Ascending aorta (tissue), 2 donors: ENCODE data around the gene SRPK2. TPM values are rescaled to one million over a fixed set of nuclear protein-coding genes. Genes with fewer than 3 reads are reported as not detected.

Experiments
- DNase-seq, 2 donors: peaks; one replicate each; pipeline ENCODE4 v3.0.0-alpha.2; 2019; ENCODE audit warnings: low spot score in 2 of 2
- H3K27ac ChIP-seq, 2 donors: fragments of 200-600 bp; sonication (generic); one replicate each; pipeline ENCODE4 v1.5.1; 2016 to 2017; ENCODE audit warnings: mild to moderate bottlenecking in 1 of 2
- H3K27me3 ChIP-seq: fragments of 200-600 bp; sonication (generic); one replicate; pipeline ENCODE4 v1.5.1; 2017
- H3K36me3 ChIP-seq, 2 donors: fragments of 200-600 bp; sonication (generic); one replicate each; pipeline ENCODE4 v1.5.1; 2016
- H3K4me1 ChIP-seq, 2 donors: fragments of 200-600 bp; sonication (generic); one replicate each; pipeline ENCODE4 v1.5.1; 2016 to 2017; ENCODE audit warnings: mild to moderate bottlenecking in 1 of 2
- H3K4me3 ChIP-seq, 2 donors: fragments of 200-600 bp; sonication (generic); one replicate each; pipeline ENCODE4 v1.5.1; 2016 to 2017; ENCODE audit warnings: mild to moderate bottlenecking in 1 of 2
- H3K9me3 ChIP-seq, 2 donors: fragments of 200-600 bp; sonication (generic); one replicate each; pipeline ENCODE4 v1.5.1; 2016
- CTCF ChIP-seq, 3 experiments: fragments of 200-600 bp in 2 of 3; fragments of 450-650 bp in 1 of 3; sonication (generic) in 2 of 3; IDR thresholded peaks; one replicate each; pipeline ENCODE4 v1.5.1; 2016 to 2019; ENCODE audit warnings: antibody characterized with exemption in 3 of 3, mild to moderate bottlenecking in 1 of 3, moderate library complexity in 1 of 3
- intact Hi-C: fragments of 100-400 bp; cut with DNase I; formaldehyde crosslinking; loops from one replicate; pipeline ENCODE4 v1.15.1; 2023
- total RNA-seq: library from RNA; depleted of rRNA; stranded (reverse); fragments of >200 nt; gene quantifications from one replicate; pipeline ENCODE4 v1.1.0, GENCODE V29; 2016

Gene SRPK2
- total RNA-seq, 1 donor from 2014 or later = 26.2 TPM

- no peaks in the 10 kb centered on the region for H3K36me3 ChIP-seq
- intact Hi-C loops = no loop called here
- H3K27ac ChIP-seq = no peak overlapping the region
- no peaks in the 10 kb centered on the region for H3K4me1 ChIP-seq
- no peaks in the 10 kb centered on the region for H3K9me3 ChIP-seq
- no peak overlapping the region for H3K4me3 ChIP-seq
- TF ChIP-seq CTCF (IDR thresholded peaks at IDR 0.05) = no peak
- no peak for DNase-seq
- H3K27me3 ChIP-seq = no peaks in the 10 kb centered on the region
Observed at GRCh38 chr7:105285118-105285874, 103.4 kb downstream of the SRPK2 start.

GRCh38 chr7:105284014-105284413 is 104.7 kb downstream of the SRPK2 start:
- no peak overlapping the region for H3K27ac ChIP-seq
- H3K27me3 ChIP-seq = no peaks in the 10 kb centered on the region
- no peaks in the 10 kb centered on the region for H3K9me3 ChIP-seq
- intact Hi-C loops = no loop called here
- no peak overlapping the region for H3K4me3 ChIP-seq
- H3K36me3 ChIP-seq = no peaks in the 10 kb centered on the region
- no peak for TF ChIP-seq CTCF (IDR thresholded peaks at IDR 0.05)
- DNase-seq = no peak
- peaks cover 0 to 6% of the 10 kb centered on the region in 2 donors for H3K4me1 ChIP-seq

GRCh38 chr7:105281966-105282365 is 106.8 kb downstream of the SRPK2 start:
- H3K36me3 ChIP-seq = no peaks in the 10 kb centered on the region
- DNase-seq = no peak
- H3K4me3 ChIP-seq = no peak overlapping the region
- no peak overlapping the region for H3K27ac ChIP-seq
- intact Hi-C loops = no loop called here
- no peaks in the 10 kb centered on the region for H3K27me3 ChIP-seq
- no peak for TF ChIP-seq CTCF (IDR thresholded peaks at IDR 0.05)
- H3K4me1 ChIP-seq = peaks cover 0 to 11% of the 10 kb centered on the region in 2 donors
- H3K9me3 ChIP-seq = no peaks in the 10 kb centered on the region

- Histone ChIP-seq H3K4me1 (peaks cover 0 to 11% of the 10 kb centered on the region in 2 donors), H3K27me3 (no peaks in the 10 kb centered on the region), H3K4me3 (no peak overlapping the region), H3K27ac (no peak overlapping the region), H3K36me3 (no peaks in the 10 kb centered on the region), H3K9me3 (no peaks in the 10 kb centered on the region)
- intact Hi-C loops = no loop called here
- no peak for DNase-seq
- TF ChIP-seq CTCF (IDR thresholded peaks at IDR 0.05) = no peak
Observed at GRCh38 chr7:105279688-105280007, 109.1 kb downstream of the SRPK2 start.

- Histone ChIP-seq H3K4me1 (peaks cover 0 to 11% of the 10 kb centered on the region in 2 donors), H3K27me3 (no peaks in the 10 kb centered on the region), H3K36me3 (no peaks in the 10 kb centered on the region), H3K9me3 (no peaks in the 10 kb centered on the region), H3K4me3 (no peak overlapping the region), H3K27ac (no peak overlapping the region)
- intact Hi-C loops = no loop called here
- DNase-seq = no peak
- TF ChIP-seq CTCF (IDR thresholded peaks at IDR 0.05) = no peak
Observed at GRCh38 chr7:105278973-105279687, 109.6 kb downstream of the SRPK2 start.
